RWPE2 (cell line): ENCODE measurements around the gene PIEZO1.

Experiments used
- ATAC-seq: fragments of 200-7000 bp; cut with Tn5 transposase; 3 replicates; pipeline ENCODE4 v1.9.1; 2021; ENCODE audit warnings: low read depth
- DNase-seq: peaks from one replicate; pipeline ENCODE4 v3.0.0-alpha.2; 2020; ENCODE audit warnings: low spot score
- H3K27ac ChIP-seq: fragments of 450-650 bp; 2 replicates; pipeline ENCODE4 v1.5.1; 2017; ENCODE audit warnings: mild to moderate bottlenecking; ENCODE audit not compliant: poor library complexity, severe bottlenecking
- H3K27me3 ChIP-seq: fragments of 250-450 bp; sonication (Bioruptor Pico); 2 replicates; pipeline ENCODE4 v1.5.1; 2021; ENCODE audit warnings: mild to moderate bottlenecking, moderate library complexity; ENCODE audit not compliant: insufficient read depth, poor library complexity, severe bottlenecking
- H3K36me3 ChIP-seq: fragments of 250-450 bp; sonication (Bioruptor Pico); 2 replicates; pipeline ENCODE4 v1.5.1; 2020; ENCODE audit warnings: low read depth, mild to moderate bottlenecking, moderate library complexity
- H3K4me1 ChIP-seq: fragments of 250-450 bp; sonication (Bioruptor Pico); 2 replicates; pipeline ENCODE4 v1.5.1; 2021; ENCODE audit warnings: mild to moderate bottlenecking, moderate library complexity; ENCODE audit not compliant: insufficient read depth, poor library complexity, severe bottlenecking
- H3K4me3 ChIP-seq: fragments of 250-450 bp; sonication (Bioruptor Pico); 2 replicates; pipeline ENCODE4 v1.5.1; 2021; ENCODE audit warnings: mild to moderate bottlenecking, moderate library complexity; ENCODE audit not compliant: severe bottlenecking
- H3K9me3 ChIP-seq: fragments of 250-450 bp; sonication (Bioruptor Pico); 2 replicates; pipeline ENCODE4 v1.5.1; 2021; ENCODE audit warnings: mild to moderate bottlenecking, moderate library complexity; ENCODE audit not compliant: severe bottlenecking
- TF ChIP-seq, protein P1 (sequence below): fragments of 450-650 bp; IDR thresholded peaks from one replicate; pipeline ENCODE4 v1.5.1; 2017; ENCODE audit warnings: mild to moderate bottlenecking, moderate library complexity; ENCODE audit not compliant: poor library complexity, severe bottlenecking

PIEZO1 gene

DNA sequence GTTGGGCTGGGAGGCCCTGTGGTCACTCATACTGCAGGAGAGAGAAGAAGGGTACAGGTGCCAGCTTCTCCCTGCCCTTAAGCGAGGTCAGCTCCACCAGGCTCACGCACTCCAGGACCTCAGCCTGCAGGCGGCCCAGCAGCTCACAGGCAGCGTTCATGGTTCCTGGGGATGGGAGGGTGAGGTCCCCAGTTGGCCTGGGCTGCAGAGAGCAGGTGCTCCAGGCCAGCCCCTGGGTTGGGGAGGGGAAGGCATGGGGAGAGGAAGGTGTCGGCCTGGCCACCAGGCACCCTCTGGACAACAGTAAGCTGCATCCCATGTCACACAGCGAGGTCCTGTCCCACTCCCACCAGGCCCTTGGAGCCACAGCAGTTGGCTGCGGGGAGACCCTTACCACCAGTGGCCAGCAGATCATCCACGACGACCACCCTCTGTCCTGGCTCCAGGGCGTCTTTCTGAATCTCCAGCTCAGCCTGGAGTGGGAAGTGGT lies 24.7 kb upstream of the PIEZO1 start:
- ATAC-seq (no peak), DNase-seq (peak; percentile 56)
- no peaks in the 10 kb centered on the region for H3K9me3 ChIP-seq
- H3K36me3 ChIP-seq, result peaks cover 59% of the 10 kb centered on the region
- no peaks in the 10 kb centered on the region for H3K27me3 ChIP-seq
- TF ChIP-seq, protein P1, sequence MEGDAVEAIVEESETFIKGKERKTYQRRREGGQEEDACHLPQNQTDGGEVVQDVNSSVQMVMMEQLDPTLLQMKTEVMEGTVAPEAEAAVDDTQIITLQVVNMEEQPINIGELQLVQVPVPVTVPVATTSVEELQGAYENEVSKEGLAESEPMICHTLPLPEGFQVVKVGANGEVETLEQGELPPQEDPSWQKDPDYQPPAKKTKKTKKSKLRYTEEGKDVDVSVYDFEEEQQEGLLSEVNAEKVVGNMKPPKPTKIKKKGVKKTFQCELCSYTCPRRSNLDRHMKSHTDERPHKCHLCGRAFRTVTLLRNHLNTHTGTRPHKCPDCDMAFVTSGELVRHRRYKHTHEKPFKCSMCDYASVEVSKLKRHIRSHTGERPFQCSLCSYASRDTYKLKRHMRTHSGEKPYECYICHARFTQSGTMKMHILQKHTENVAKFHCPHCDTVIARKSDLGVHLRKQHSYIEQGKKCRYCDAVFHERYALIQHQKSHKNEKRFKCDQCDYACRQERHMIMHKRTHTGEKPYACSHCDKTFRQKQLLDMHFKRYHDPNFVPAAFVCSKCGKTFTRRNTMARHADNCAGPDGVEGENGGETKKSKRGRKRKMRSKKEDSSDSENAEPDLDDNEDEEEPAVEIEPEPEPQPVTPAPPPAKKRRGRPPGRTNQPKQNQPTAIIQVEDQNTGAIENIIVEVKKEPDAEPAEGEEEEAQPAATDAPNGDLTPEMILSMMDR, result no peak
- peaks cover 6% of the 10 kb centered on the region for H3K4me1 ChIP-seq
- no peak overlapping the region for H3K4me3 ChIP-seq
- peak overlapping the region; percentile 88 for H3K27ac ChIP-seq

GRCh38 chr16:88809068-88809675 lies 24.2 kb upstream of the PIEZO1 start:
- ATAC-seq, result no peak
- no peak overlapping the region for H3K27ac ChIP-seq

DNA sequence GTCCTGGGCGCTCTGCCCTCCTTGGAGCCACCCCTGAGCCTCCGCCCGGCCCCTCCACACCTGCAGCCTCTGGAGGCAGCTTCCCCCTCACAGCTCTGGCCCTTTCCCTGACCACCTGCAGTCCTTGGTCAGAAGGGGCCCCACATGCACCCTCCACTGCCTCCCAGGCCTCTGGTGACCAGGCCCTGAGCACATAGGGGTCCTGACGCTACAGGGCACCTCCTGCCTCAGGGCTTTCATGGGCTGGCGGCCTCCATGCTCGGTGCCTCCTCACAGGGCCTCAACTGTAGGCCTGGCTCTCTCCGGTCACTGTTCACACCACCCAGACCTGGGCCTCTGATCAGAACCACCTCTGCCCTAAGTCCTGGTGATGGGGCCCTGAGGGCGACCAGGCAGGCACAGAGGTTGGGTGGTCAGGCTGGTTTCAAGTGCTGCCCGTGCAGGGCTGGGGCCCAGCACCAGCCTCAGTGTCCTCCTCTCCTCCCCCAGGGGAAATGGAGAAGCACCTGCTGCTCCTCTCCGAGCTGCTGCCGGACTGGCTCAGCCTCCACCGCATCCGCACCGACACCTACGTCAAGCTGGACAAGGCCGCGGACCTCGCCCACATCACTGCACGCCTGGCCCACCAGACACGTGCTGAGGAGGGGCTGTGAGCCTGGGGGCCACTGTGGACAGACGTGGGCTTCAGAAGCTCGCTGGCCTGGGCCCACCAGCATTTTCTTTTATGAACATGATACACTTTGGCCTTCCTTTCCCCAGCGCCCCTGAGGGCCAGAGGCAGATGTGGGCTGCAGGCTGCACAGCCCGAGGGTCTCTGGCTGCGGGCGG lies 22.8 kb upstream of the PIEZO1 start:
- peaks cover 6% of the 10 kb centered on the region for H3K4me1 ChIP-seq
- no peak overlapping the region for H3K27ac ChIP-seq
- TF ChIP-seq, protein P1, result no peak
- H3K4me3 ChIP-seq, result no peak overlapping the region
- no peaks in the 10 kb centered on the region for H3K27me3 ChIP-seq
- ATAC-seq (no peak), DNase-seq (peak; percentile 65)
- H3K36me3 ChIP-seq, result peaks cover 63% of the 10 kb centered on the region
- no peaks in the 10 kb centered on the region for H3K9me3 ChIP-seq

More at GRCh38 chr16:88809068-88809675, 24.2 kb upstream of the PIEZO1 start:
- no peaks in the 10 kb centered on the region for H3K27me3 ChIP-seq
- no peaks in the 10 kb centered on the region for H3K9me3 ChIP-seq
- H3K4me1 ChIP-seq, result peaks cover 6% of the 10 kb centered on the region
- no peak overlapping the region for H3K4me3 ChIP-seq
- TF ChIP-seq, protein P1, result no peak
- peaks cover 63% of the 10 kb centered on the region for H3K36me3 ChIP-seq
- peak; percentile 44 for DNase-seq

- H3K27me3 ChIP-seq, result no peaks in the 10 kb centered on the region
- peaks cover 6% of the 10 kb centered on the region for H3K4me1 ChIP-seq
- peak; percentile 72 for DNase-seq
- no peaks in the 10 kb centered on the region for H3K9me3 ChIP-seq
- TF ChIP-seq, protein P1, result no peak
- peaks cover 63% of the 10 kb centered on the region for H3K36me3 ChIP-seq
- H3K27ac ChIP-seq, result no peak overlapping the region
- no peak for ATAC-seq
- no peak overlapping the region for H3K4me3 ChIP-seq
Measured at GRCh38 chr16:88807142-88807625, 22.2 kb upstream of the PIEZO1 start.
